H1 (cell line): ENCODE data around the gene VASN. TPM values are rescaled to one million over a fixed set of nuclear protein-coding genes. Genes with fewer than 3 reads are reported as not detected.

Experiments
- CTCF ChIA-PET: fragments of 300-600 bp; sonication (Branson Sonifier 250); formaldehyde crosslinking; loops from one replicate; lab custom pipeline; 2021; ENCODE audit not compliant: partially characterized antibody; lab: Charles Lee
- POLR2A ChIA-PET: fragments of 300-600 bp; sonication (Branson Sonifier 250); formaldehyde crosslinking; loops from one replicate; lab custom pipeline; 2021; ENCODE audit warnings: inconsistent platforms; ENCODE audit not compliant: partially characterized antibody; lab: Charles Lee
- DNase-seq, 2 experiments: peaks; one replicate each; pipeline versions ENCODE4 v3.0.0 to v3.0.0-alpha.2; 2010 to 2022; ENCODE audit warnings: low spot score in 2 of 2, low read depth in 1 of 2, mixed read lengths in 1 of 2
- FAIRE-seq: peaks from 2 replicates; lab custom pipeline; 2011; peaks lifted over from hg19 to GRCh38; lab: Jason Lieb, UNC
- H2AFZ ChIP-seq: 2 replicates; pipeline ENCODE4 v1.8.1; 2012; ENCODE audit warnings: low read length, inconsistent platforms
- H2AK5ac ChIP-seq: 2 replicates; pipeline ENCODE4 v1.6.1; 2013; ENCODE audit warnings: low read depth, low read length
- H2BK120ac ChIP-seq: replicated peaks from 2 replicates; pipeline ENCODE3; 2013; ENCODE audit warnings: low read depth, low read length, inconsistent platforms
- H2BK12ac ChIP-seq: 2 replicates; pipeline ENCODE4 v1.6.1; 2013; ENCODE audit warnings: low read depth, low read length
- H2BK15ac ChIP-seq: 2 replicates; pipeline ENCODE4 v1.6.1; 2013; ENCODE audit warnings: low read length
- H2BK20ac ChIP-seq: 2 replicates; pipeline ENCODE4 v1.6.1; 2013; ENCODE audit warnings: low read length
- H2BK5ac ChIP-seq: 2 replicates; pipeline ENCODE4 v1.6.1; 2013; ENCODE audit warnings: low read depth, low read length
- H3K14ac ChIP-seq: 2 replicates; pipeline ENCODE4 v1.6.1; 2013; ENCODE audit warnings: inconsistent platforms; ENCODE audit not compliant: insufficient read length
- H3K18ac ChIP-seq: 2 replicates; pipeline ENCODE4 v1.6.1; 2013; ENCODE audit warnings: low read length; ENCODE audit errors: extremely low read depth
- H3K23ac ChIP-seq: 2 replicates; pipeline ENCODE4 v1.6.1; 2013; ENCODE audit warnings: inconsistent platforms; ENCODE audit not compliant: insufficient read length
- H3K23me2 ChIP-seq: 2 replicates; pipeline ENCODE4 v1.6.1; 2013; ENCODE audit warnings: low read depth, low read length
- H3K27ac ChIP-seq: 2 replicates; pipeline ENCODE4 v1.6.1; 2011; ENCODE audit warnings: low read depth, low read length, inconsistent platforms
- H3K27me3 ChIP-seq, 4 experiments: replicated peaks in 1 of 4; 1 replicate in 1 of 4; 2 replicates in 3 of 4; pipeline versions ENCODE4 v1.6.1 to v1.8.1; 2011 to 2013; ENCODE audit warnings: low read length in 3 of 4, mild to moderate bottlenecking in 3 of 4, inconsistent platforms in 2 of 4, mixed read lengths in 2 of 4, moderate library complexity in 1 of 4; ENCODE audit not compliant: control insufficient read depth in 3 of 4, insufficient read depth in 3 of 4; ENCODE audit errors: extremely low read depth in 1 of 4
- H3K36me3 ChIP-seq, 4 experiments: 2 replicates each; pipeline versions ENCODE4 v1.6.1 to v1.8.1; 2011 to 2013; ENCODE audit warnings: mild to moderate bottlenecking in 4 of 4, low read length in 3 of 4, moderate library complexity in 2 of 4, control low read depth in 1 of 4, inconsistent platforms in 1 of 4; ENCODE audit not compliant: insufficient read depth in 4 of 4, control insufficient read depth in 2 of 4
- H3K4ac ChIP-seq: replicated peaks from 2 replicates; pipeline ENCODE3; 2013; ENCODE audit warnings: low read length, low read depth, mixed read lengths, inconsistent platforms; ENCODE audit not compliant: insufficient read length
- H3K4me1 ChIP-seq, 4 experiments: replicated peaks in 1 of 4; 1 replicate in 1 of 4; 2 replicates in 3 of 4; pipeline versions ENCODE4 v1.6.1 to v1.8.1; 2011 to 2013; ENCODE audit warnings: low read length in 3 of 4, inconsistent platforms in 2 of 4, mixed read lengths in 1 of 4; ENCODE audit not compliant: insufficient read depth in 4 of 4, control insufficient read depth in 3 of 4
- H3K4me2 ChIP-seq, 2 experiments: 2 replicates each; pipeline versions ENCODE4 v1.6.1 to v1.8.1; 2011 to 2013; ENCODE audit warnings: low read depth in 2 of 2, low read length in 2 of 2, control low read depth in 1 of 2, inconsistent platforms in 1 of 2, mild to moderate bottlenecking in 1 of 2; ENCODE audit not compliant: insufficient read depth in 1 of 2
- H3K4me3 ChIP-seq, 4 experiments: fragments of 200-600, 300-600 bp in 1 of 4; sonication (generic), shearing (Covaris generic), sonication (Bioruptor Twin) in 1 of 4; 2 replicates each; pipeline versions ENCODE4 v1.5.1 to v1.8.1; 2011 to 2016; ENCODE audit warnings: low read length in 4 of 4, low read depth in 3 of 4, control low read depth in 2 of 4, inconsistent platforms in 2 of 4, mild to moderate bottlenecking in 2 of 4, mixed read lengths in 1 of 4, moderate library complexity in 1 of 4; ENCODE audit not compliant: insufficient read depth in 2 of 4; ENCODE audit errors: extremely low read depth in 1 of 4
- H3K56ac ChIP-seq: replicated peaks from 2 replicates; pipeline ENCODE3; 2013; ENCODE audit warnings: low read depth, mild to moderate bottlenecking, mixed read lengths, low read length, inconsistent platforms; ENCODE audit not compliant: insufficient read length
- H3K79me1 ChIP-seq: 2 replicates; pipeline ENCODE4 v1.6.1; 2013; ENCODE audit warnings: low read depth, low read length, control low read depth
- H3K79me2 ChIP-seq, 2 experiments: 2 replicates each; pipeline versions ENCODE4 v1.6.1 to v1.8.1; 2012 to 2013; ENCODE audit warnings: low read length in 2 of 2, mild to moderate bottlenecking in 2 of 2, inconsistent platforms in 1 of 2; ENCODE audit not compliant: insufficient read depth in 2 of 2, control insufficient read depth in 1 of 2
- H3K9ac ChIP-seq, 4 experiments: replicated peaks in 1 of 4; 1 replicate in 1 of 4; 2 replicates in 3 of 4; pipeline versions ENCODE4 v1.6.1 to v1.8.1; 2011 to 2013; ENCODE audit warnings: low read depth in 3 of 4, low read length in 3 of 4, control low read depth in 2 of 4, mild to moderate bottlenecking in 2 of 4, moderate library complexity in 2 of 4, inconsistent platforms in 1 of 4; ENCODE audit errors: extremely low read depth in 1 of 4
- H3K9me3 ChIP-seq, 2 experiments: 2 replicates each; pipeline versions ENCODE4 v1.6.1 to v1.8.1; 2012 to 2013; ENCODE audit warnings: mild to moderate bottlenecking in 2 of 2, moderate library complexity in 2 of 2, control low read depth in 1 of 2, inconsistent platforms in 1 of 2, low read depth in 1 of 2, low read length in 1 of 2, mixed read lengths in 1 of 2; ENCODE audit not compliant: insufficient read depth in 2 of 2
- H4K20me1 ChIP-seq, 2 experiments: replicated peaks in 1 of 2; 2 replicates each; pipeline versions ENCODE3 to v1.8.1; 2011 to 2013; ENCODE audit warnings: inconsistent platforms in 2 of 2, low read length in 2 of 2, mild to moderate bottlenecking in 1 of 2; ENCODE audit not compliant: insufficient read depth in 2 of 2, control insufficient read depth in 1 of 2
- H4K5ac ChIP-seq: 2 replicates; pipeline ENCODE4 v1.6.1; 2013; ENCODE audit warnings: low read length, low read depth, mixed read lengths, inconsistent platforms; ENCODE audit not compliant: insufficient read length
- H4K8ac ChIP-seq: 2 replicates; pipeline ENCODE4 v1.8.0; 2013; ENCODE audit warnings: mild to moderate bottlenecking, moderate library complexity, low read length, inconsistent platforms; ENCODE audit not compliant: insufficient read depth; ENCODE audit errors: extremely low read depth
- H4K91ac ChIP-seq: replicated peaks from 2 replicates; pipeline ENCODE3; 2013; ENCODE audit warnings: low read length, mixed read lengths, inconsistent platforms; ENCODE audit not compliant: insufficient read length
- SRF ChIP-seq: IDR thresholded peaks from 2 replicates; pipeline ENCODE4 v1.6.1; 2011; ENCODE audit warnings: mild to moderate bottlenecking, low read depth, low read length, moderate library complexity
- TAF1 ChIP-seq: IDR thresholded peaks from 2 replicates; pipeline ENCODE4 v1.6.1; 2011; ENCODE audit warnings: mild to moderate bottlenecking, low read depth, low read length
- WGBS, 2 experiments: shearing (Covaris generic) in 1 of 2; methylation state at CpG; one replicate each; pipeline versions ENCODE4 v1.1.6 to v1.1.7; 2013 to 2015; ENCODE audit warnings: low lambda C conversion rate in 2 of 2, mixed read lengths in 2 of 2, inconsistent platforms in 1 of 2, low coverage in 1 of 2, missing lambda C conversion rate in 1 of 2; ENCODE audit not compliant: insufficient replicate concordance in 2 of 2, insufficient coverage in 1 of 2, insufficient read length in 1 of 2; ENCODE audit errors: extremely low coverage in 1 of 2, missing lambda C conversion rate in 1 of 2; 5-methylcytosine and 5-hydroxymethylcytosine counted together
- polyA plus RNA-seq, 7 experiments: library from polyadenylated mRNA; depleted of rRNA in 3 of 7; stranded (reverse) in 5 of 7; unstranded in 2 of 7; fragments of >200 nt in 5 of 7; fragments of 200-250 nt in 2 of 7; gene quantifications; 1 replicate in 5 of 7; 2 replicates in 1 of 7; 4 replicates in 1 of 7; pipeline versions ENCODE4 v1.2.1 to v1.2.3, GENCODE V29; 2011 to 2013; ENCODE audit warnings: missing spikeins in 2 of 7, mixed read lengths in 2 of 7
- total RNA-seq: library from RNA; stranded (reverse); fragmentation: NEBNext Ultra II Directional; extraction: Animal tissue kit (Norgen Biotek cat#: 25700); gene quantifications from 2 replicates; pipeline ENCODE4 v1.2.1, GENCODE V29; 2021

The VASN gene
- total and polyA plus RNA-seq, 2 of the 8 experiments (the other 6 are each of a cell fraction or from before 2014, with no cell fraction given), result 9.6 to 11.3 TPM

DNA sequence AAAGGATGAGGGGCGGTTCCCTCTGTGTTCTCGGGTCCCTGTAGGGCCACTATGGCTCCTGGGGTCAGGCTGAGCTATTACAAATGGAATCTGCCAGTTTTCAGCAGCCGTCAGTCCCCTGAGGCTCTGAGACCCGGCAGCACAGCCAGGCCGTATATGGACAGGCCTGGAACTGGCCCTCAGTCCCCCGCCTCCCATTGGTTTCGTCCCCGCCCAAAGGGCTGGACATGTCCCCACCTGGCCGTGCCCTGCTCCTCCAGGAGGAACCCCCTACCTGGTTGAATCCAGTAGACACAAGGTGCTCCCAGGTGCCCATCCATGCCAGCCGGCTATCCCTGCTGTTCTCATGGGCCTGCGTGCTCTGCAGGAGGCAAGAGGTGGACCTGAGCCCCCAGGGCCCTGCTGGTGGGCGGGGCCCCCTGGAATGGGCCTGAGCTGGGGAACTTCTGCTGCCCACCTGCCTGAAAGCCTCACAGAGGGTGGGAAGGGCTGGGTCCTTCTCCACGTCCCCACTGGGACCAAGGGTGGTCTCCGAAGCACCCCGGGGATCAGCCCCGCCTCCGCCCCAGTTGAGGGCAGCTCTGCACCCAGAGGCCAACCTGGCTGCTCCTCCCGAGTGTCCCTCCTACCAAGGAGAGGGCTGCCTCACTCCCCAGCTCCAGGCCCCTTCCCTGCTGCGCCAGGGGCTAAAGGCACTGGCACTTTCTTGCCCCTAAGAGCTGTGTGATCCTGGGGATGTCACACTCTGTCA, 16.8 kb downstream of the VASN start:
- Histone ChIP-seq H3K4me1 (peaks cover 11 to 49% (median 42%) of the 10 kb centered on the region in 4 experiments), H3K36me3 (no peaks in the 10 kb centered on the region), H2BK120ac (no peak overlapping the region), H3K14ac (no peak overlapping the region), H3K27me3 (no peaks in the 10 kb centered on the region), H3K56ac (no peak overlapping the region), H3K4ac (peak overlapping the region; percentile 84), H3K4me3 (no peak overlapping the region), H2BK20ac (no peak overlapping the region), H2BK15ac (no peak overlapping the region), H3K23ac (no peak overlapping the region), H3K4me2 (no peak overlapping the region), H3K18ac (peak overlapping the region; percentile 71), H2AK5ac (no peak overlapping the region), H2BK12ac (peak overlapping the region; percentile 97; the same call in 1 of the 2 replicates), H4K5ac (no peak overlapping the region), H3K79me2 (no peaks in the 10 kb centered on the region), H2BK5ac (peak overlapping the region; percentile 93), H3K9me3 (no peaks in the 10 kb centered on the region), H3K27ac (0 out of 2 replicates have a peak overlapping the region, but pooled peaks have one; percentile 3), H4K8ac (peak overlapping the region; percentile 80), H3K79me1 (no peaks in the 10 kb centered on the region), H4K20me1 (peaks cover 1 to 3% of the 10 kb centered on the region in 2 experiments), H3K9ac (no peak overlapping the region), H2AFZ (no peak overlapping the region), H4K91ac (peak overlapping the region; percentile 79), H3K23me2 (no peaks in the 10 kb centered on the region)
- WGBS, 2 experiments, result 89% methylated on average over 18 of the region's 19 CpGs; no CpG with 5 or more reads in 1 of the 2 experiments
- ChIA-PET CTCF (interaction anchor here (0.7 to 24.8 kb wide), 12 partner anchors 12 to 114 kb away, joined by 3 to 659 read pairs (median 5); partner anchors contain the start of genes PAM16 and VASN), POLR2A (interaction anchor here (0.9 to 11.9 kb wide), 10 partner anchors 11 to 117 kb away, joined by 3 to 223 read pairs (median 4); no protein-coding TSS in a partner anchor)
- no peak for FAIRE-seq
- DNase-seq, result peak in 1 of 2 experiments; percentile 51
- TF ChIP-seq TAF1 (no peak), SRF (peak; percentile 49; the same call in 1 of the 2 replicates)
